PC-9 (cell line): ENCODE measurements around the gene SLC6A3.

Experiments
- CTCF ChIP-seq: fragments of 200-600 bp; sonication (generic); conservative IDR thresholded peaks from 2 replicates; pipeline ENCODE4 v1.6.1; 2017; ENCODE audit warnings: mixed run types, antibody characterized with exemption, mild to moderate bottlenecking, moderate library complexity
- EZH2 ChIP-seq: fragments of 200-600 bp; sonication (generic); IDR thresholded peaks from 2 replicates; pipeline ENCODE4 v1.8.0; 2017; ENCODE audit warnings: antibody characterized with exemption, low read depth

DNA sequence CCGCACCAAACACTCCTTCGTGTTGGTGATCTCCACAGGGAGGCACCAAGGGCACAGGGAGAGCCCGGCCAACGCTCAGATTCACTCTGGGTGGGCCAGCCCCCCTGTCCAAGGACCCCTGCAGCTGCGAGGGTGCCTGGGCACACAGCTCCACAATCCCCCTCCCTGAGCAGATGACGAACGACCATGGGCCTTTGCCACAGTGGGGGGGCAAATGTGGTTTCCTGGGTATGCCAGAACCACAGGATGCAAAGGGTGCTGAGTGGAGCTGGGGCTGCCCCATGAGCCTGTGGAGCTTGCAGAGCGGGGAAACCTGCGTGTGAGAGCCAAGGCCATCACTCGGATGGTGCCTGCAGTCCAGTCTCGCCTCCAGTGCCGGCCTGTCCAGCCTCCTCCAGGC, 47.5 kb upstream of the SLC6A3 start:
- TF ChIP-seq CTCF (no peak), EZH2 (no peak)
